K562 (cell line): ENCODE results near the gene CLGN. TPM values are rescaled to one million over a fixed set of nuclear protein-coding genes. Genes with fewer than 3 reads are reported as not detected.

ENCODE experiments used
- ATF3 ChIP-seq, 2 experiments: fragments of 450-650 bp in 1 of 2; sonication (generic) in 1 of 2; formaldehyde crosslinking in 1 of 2; IDR thresholded peaks in 1 of 2; conservative IDR thresholded peaks in 1 of 2; 2 replicates each; pipeline versions ENCODE4 v1.6.1 to v1.8.1; 2016 to 2023; ENCODE audit warnings: mild to moderate bottlenecking in 2 of 2, moderate library complexity in 2 of 2, inconsistent platforms in 1 of 2, missing genetic modification reagents in 1 of 2
- KLF16 ChIP-seq: IDR thresholded peaks from 2 replicates; pipeline ENCODE4 v1.6.1; 2016; ENCODE audit warnings: antibody characterized with exemption
- PBX2 ChIP-seq, 2 experiments: IDR thresholded peaks in 1 of 2; conservative IDR thresholded peaks in 1 of 2; 2 replicates each; pipeline ENCODE4 v1.6.1; 2016; ENCODE audit warnings: low read depth in 2 of 2, mild to moderate bottlenecking in 1 of 2, missing compliant biosample characterization in 1 of 2, missing genetic modification characterization in 1 of 2, moderate library complexity in 1 of 2
- REST ChIP-seq, 2 experiments: fragments of 450-650 bp; formaldehyde crosslinking in 1 of 2; IDR thresholded peaks; 2 replicates each; pipeline versions ENCODE4 v1.4.0 to v1.6.1; 2014 to 2020; ENCODE audit warnings: mild to moderate bottlenecking in 2 of 2, borderline replicate concordance in 1 of 2, low read depth in 1 of 2
- XRCC5 ChIP-seq: fragments of 200-400 bp; formaldehyde crosslinking; IDR thresholded peaks from 2 replicates; pipeline ENCODE4 v1.6.1; 2017; ENCODE audit warnings: low read depth, mild to moderate bottlenecking, low read length
- polyA plus RNA-seq, 8 experiments: library from polyadenylated mRNA; depleted of rRNA in 4 of 8; stranded (reverse) in 5 of 8; unstranded in 3 of 8; fragments of >200 nt; fragmentation: Nextera tagmentation in 2 of 8; fragmentation: Illumina TruSeq in 1 of 8; extraction: Ambion mirVana in 2 of 8; extraction: Trizol in 1 of 8; gene quantifications; 2 replicates each; pipeline versions ENCODE4 v1.2.1 to v1.2.3, GENCODE V29; 2011 to 2014; ENCODE audit warnings: inconsistent platforms in 1 of 8, missing spikeins in 1 of 8
- total RNA-seq, 7 experiments: library from RNA; depleted of rRNA in 6 of 7; stranded (reverse); fragments of >200 nt in 6 of 7; fragmentation: Illumina TruSeq in 2 of 7; extraction: Trizol in 2 of 7; gene quantifications; 2 replicates each; pipeline versions ENCODE4 v1.2.1 to v1.2.3, GENCODE V29; 2011 to 2021; ENCODE audit warnings: low replicate concordance in 1 of 7
- TF ChIP-seq, protein P1 (sequence below), 3 experiments: IDR thresholded peaks in 2 of 3; conservative IDR thresholded peaks in 1 of 3; 2 replicates each; pipeline ENCODE4 v1.5.1; 2011 to 2012; ENCODE audit warnings: low read length in 3 of 3, mild to moderate bottlenecking in 3 of 3, control low read depth in 2 of 3, improper control_type of control experiment in 1 of 3, inconsistent platforms in 1 of 3, low read depth in 1 of 3, mixed read lengths in 1 of 3, moderate library complexity in 1 of 3; ENCODE audit not compliant: insufficient read depth in 2 of 3

Gene CLGN
- total and polyA plus RNA-seq, 9 of the 15 experiments (the other 6 are each of a cell fraction or from before 2014, with no cell fraction given) = 0.22 to 3.6 (median 2.7) TPM

DNA sequence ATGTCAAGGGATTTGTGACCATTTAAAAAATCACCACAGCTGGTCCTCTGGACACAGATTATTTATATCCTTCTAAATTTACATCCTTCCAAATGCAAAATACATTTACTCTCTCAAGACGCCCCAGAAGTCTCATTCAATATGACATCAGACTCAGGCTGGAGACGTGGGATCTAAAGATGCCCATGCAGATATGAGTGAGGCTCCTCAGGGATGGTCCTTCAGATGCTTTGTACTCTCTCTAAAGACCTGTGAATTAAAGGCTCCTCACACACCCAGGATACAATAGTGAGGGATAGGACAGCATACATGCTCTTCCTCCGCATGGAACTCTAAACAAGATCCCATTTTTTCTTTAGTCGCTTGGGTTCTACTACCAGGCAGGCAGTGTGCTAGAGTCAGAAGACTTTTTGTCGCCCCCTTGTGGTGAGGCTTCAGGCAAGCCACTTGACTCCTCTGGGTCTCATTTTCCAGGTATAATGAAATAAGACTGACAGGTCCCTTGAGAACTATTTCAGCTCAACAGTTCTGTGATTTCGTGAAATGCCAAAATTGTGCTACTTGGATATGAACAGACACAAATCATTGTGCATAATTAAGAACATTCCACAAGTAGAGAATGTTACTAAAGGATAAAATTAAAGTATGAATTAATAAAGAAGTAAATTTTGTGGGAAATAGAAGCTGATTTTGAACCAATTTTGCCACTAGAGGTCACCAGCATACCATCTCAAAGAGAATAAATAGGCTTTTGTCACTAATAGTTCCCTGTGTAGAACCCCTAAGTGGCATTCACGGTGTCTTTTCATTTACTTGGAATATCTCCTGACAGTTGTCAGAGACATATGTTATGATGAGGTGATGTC, 67.7 kb downstream of the CLGN start (continued):
- TF ChIP-seq PBX2 (CRISPR knock-in tag; IDR thresholded peaks at IDR 0.05; ENCODE audit: low read depth) (no peak), PBX2 (tag; conservative IDR thresholded peaks at IDR 0.05; ENCODE audit: low read depth) (peak; percentile 53), REST (IDR thresholded peaks at IDR 0.05; ENCODE audit: borderline replicate concordance) (peak; percentile 59; the same call in 1 of the 2 replicates), REST (CRISPR knock-in tag; IDR thresholded peaks at IDR 0.05; ENCODE audit: low read depth) (no peak), XRCC5 (peak; percentile 58; the same call in 1 of the 2 replicates), ATF3 (IDR thresholded peaks at IDR 0.05) (no peak), ATF3 (CRISPR knock-in tag; conservative IDR thresholded peaks at IDR 0.05) (no peak), KLF16 (peak; percentile 41; the same call in 1 of the 2 replicates)
- TF ChIP-seq, protein P1, sequence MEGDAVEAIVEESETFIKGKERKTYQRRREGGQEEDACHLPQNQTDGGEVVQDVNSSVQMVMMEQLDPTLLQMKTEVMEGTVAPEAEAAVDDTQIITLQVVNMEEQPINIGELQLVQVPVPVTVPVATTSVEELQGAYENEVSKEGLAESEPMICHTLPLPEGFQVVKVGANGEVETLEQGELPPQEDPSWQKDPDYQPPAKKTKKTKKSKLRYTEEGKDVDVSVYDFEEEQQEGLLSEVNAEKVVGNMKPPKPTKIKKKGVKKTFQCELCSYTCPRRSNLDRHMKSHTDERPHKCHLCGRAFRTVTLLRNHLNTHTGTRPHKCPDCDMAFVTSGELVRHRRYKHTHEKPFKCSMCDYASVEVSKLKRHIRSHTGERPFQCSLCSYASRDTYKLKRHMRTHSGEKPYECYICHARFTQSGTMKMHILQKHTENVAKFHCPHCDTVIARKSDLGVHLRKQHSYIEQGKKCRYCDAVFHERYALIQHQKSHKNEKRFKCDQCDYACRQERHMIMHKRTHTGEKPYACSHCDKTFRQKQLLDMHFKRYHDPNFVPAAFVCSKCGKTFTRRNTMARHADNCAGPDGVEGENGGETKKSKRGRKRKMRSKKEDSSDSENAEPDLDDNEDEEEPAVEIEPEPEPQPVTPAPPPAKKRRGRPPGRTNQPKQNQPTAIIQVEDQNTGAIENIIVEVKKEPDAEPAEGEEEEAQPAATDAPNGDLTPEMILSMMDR (IDR thresholded peaks at IDR 0.05 in 2 of 3, conservative IDR thresholded peaks at IDR 0.05 in 1 of 3; ENCODE audit: insufficient read depth in 2 of 3, low read depth in 1 of 3, low read length in 3 of 3) = peak; percentile 65 to 80 (median 76)
